Pancreas (tissue), 10 donors: ENCODE measurements around the gene MRPL44. TPM values are rescaled to one million over a fixed set of nuclear protein-coding genes. Genes with fewer than 3 reads are reported as not detected.

ENCODE experiments used
- ATAC-seq, 4 donors: fragments of 200-7000 bp; cut with Tn5 transposase; one replicate each; pipeline versions ENCODE4 v1.8.0 to v1.9.1; 2020; ENCODE audit warnings: mild to moderate bottlenecking in 4 of 4, moderate library complexity in 4 of 4
- DNase-seq, 6 donors: peaks; one replicate each; pipeline ENCODE4 v3.0.0-alpha.2; 2020
- FAIRE-seq: peaks from 2 replicates; lab custom pipeline; 2012; peaks lifted over from hg19 to GRCh38; lab: Jason Lieb, UNC
- H3K27ac ChIP-seq, 4 donors: fragments of 200-600 bp; sonication (generic); 1 replicate in 3 of 4; 2 replicates in 1 of 4; pipeline versions ENCODE4 v1.5.0 to v1.8.0; 2020
- H3K27me3 ChIP-seq, 4 donors: fragments of 200-600 bp; one replicate each; pipeline ENCODE4 v1.8.0; 2021
- H3K36me3 ChIP-seq, 3 donors: fragments of 200-600 bp; sonication (generic) in 1 of 3; one replicate each; pipeline versions ENCODE4 v1.5.0 to v1.8.0; 2020 to 2021
- H3K4me1 ChIP-seq, 3 donors: fragments of 200-600 bp; one replicate each; pipeline ENCODE4 v1.8.0; 2021
- H3K4me3 ChIP-seq, 4 donors: fragments of 200-600 bp; sonication (generic) in 2 of 4; one replicate each; pipeline versions ENCODE4 v1.5.0 to v1.8.0; 2020 to 2021
- H3K9me3 ChIP-seq, 4 donors: fragments of 200-600 bp; one replicate each; pipeline ENCODE4 v1.8.0; 2021
- WGBS, 2 donors: extraction: QIAGEN DNeasy Blood & Tissue Kit; methylation state at CpG; one replicate each; pipeline ENCODE4 v1.1.7; 2013; 5-methylcytosine and 5-hydroxymethylcytosine counted together
- intact Hi-C, 3 donors: fragments of 100-400 bp; cut with DNase I; formaldehyde crosslinking; loops; one replicate each; pipeline versions ENCODE4 v1.11.1 to v1.14.2; 2022
- polyA plus RNA-seq, 2 donors: library from polyadenylated mRNA; stranded (reverse); fragments of 200-250 nt; gene quantifications; one replicate each; pipeline ENCODE4 v1.2.3, GENCODE V29; 2013
- total RNA-seq, 6 donors: library from RNA; stranded (reverse); fragmentation: NEBNext Ultra II Directional in 4 of 6; extraction: Animal tissue kit (Norgen Biotek cat#: 25700) in 4 of 6; gene quantifications; one replicate each; pipeline versions ENCODE4 v1.2.1 to v1.2.4, GENCODE V29; 2021 to 2023
- TF ChIP-seq, protein P1 (sequence below), 4 donors: fragments of 200-600 bp; sonication (generic) in 3 of 4; IDR thresholded peaks; one replicate each; pipeline versions ENCODE4 v1.5.0 to v1.8.0; 2021; ENCODE audit warnings: antibody characterized with exemption in 4 of 4
- donor health status: healthy with polysubstance abuse.
- donor health status: DM: no; HTN: no; CAD: no; lungs with moderate emphysema.
- donor health status: DM: no; HTN: no; CAD: no.
- donor health status: control.
- donor health status: control.
- donor health status: Bipolar disorder and iron deficiency.
- donor health status: DM: yes; HTN: yes; CAD: no.
- donor health status: DM: no; HTN: no; CAD: no.
- donor health status: DM: no; HTN: no; CAD: no.
- donor health status: DM: yes; HTN: yes; CAD: no.

Gene MRPL44
- total and polyA plus RNA-seq, 8 donors = 5.9 to 12.7 (median 9.6) TPM

DNA sequence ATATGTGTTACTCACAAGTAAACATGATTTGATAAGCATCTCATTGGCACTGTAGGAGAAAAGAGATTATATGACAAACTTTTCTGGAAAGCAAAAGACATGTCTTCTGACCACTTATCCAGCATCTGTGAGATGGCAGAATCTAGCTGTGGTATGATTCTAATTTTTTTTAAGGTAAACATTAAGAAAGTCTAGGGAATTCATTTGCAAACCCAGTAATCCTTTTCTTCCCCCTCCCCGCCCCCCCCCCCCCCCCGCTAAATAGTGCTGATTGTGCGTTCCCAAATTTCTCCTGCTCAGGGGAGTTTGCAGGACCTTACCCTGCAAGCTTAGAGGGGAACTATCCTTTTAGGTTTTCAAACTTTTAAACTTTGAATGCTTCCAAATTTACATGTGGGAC is 12.1 kb downstream of the MRPL44 start:
- ATAC-seq (no peak), FAIRE-seq (no peak), DNase-seq (no peak)
- H3K27ac ChIP-seq = no peak overlapping the region
- 23 to 30% methylated on average over 2 to 3 of the region's 3 CpGs for WGBS, 2 donors
- H3K4me3 ChIP-seq = no peak overlapping the region
- peaks cover 0 to 18% (median 0%) of the 10 kb centered on the region in 3 donors for H3K36me3 ChIP-seq
- intact Hi-C loops = no loop called here
- no peaks in the 10 kb centered on the region for H3K27me3 ChIP-seq
- no peaks in the 10 kb centered on the region for H3K9me3 ChIP-seq
- TF ChIP-seq, protein P1, sequence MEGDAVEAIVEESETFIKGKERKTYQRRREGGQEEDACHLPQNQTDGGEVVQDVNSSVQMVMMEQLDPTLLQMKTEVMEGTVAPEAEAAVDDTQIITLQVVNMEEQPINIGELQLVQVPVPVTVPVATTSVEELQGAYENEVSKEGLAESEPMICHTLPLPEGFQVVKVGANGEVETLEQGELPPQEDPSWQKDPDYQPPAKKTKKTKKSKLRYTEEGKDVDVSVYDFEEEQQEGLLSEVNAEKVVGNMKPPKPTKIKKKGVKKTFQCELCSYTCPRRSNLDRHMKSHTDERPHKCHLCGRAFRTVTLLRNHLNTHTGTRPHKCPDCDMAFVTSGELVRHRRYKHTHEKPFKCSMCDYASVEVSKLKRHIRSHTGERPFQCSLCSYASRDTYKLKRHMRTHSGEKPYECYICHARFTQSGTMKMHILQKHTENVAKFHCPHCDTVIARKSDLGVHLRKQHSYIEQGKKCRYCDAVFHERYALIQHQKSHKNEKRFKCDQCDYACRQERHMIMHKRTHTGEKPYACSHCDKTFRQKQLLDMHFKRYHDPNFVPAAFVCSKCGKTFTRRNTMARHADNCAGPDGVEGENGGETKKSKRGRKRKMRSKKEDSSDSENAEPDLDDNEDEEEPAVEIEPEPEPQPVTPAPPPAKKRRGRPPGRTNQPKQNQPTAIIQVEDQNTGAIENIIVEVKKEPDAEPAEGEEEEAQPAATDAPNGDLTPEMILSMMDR (IDR thresholded peaks at IDR 0.05) = no peak
- peaks cover 0 to under 1% (median 0%) of the 10 kb centered on the region in 3 donors for H3K4me1 ChIP-seq

DNA sequence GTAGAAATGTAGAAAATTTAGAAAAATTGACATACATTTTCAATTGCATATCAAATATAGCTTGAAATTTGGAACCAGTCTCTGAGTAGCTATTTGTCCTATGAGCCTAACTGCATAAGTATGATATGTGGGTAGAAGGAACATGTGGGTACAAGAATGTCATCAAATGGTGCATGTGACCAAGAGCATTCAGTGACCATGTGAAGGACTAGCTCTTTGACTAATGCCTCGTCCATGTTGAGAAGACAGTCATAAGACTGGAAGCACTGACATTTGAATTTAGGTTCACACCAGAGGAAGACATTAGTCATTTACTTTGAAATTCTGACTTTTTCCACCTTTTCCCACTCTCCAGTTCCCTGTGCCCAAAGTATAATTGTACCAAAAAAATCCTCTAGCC is 12.6 kb downstream of the MRPL44 start:
- Histone ChIP-seq H3K9me3 (no peaks in the 10 kb centered on the region), H3K27ac (no peak overlapping the region), H3K4me1 (no peaks in the 10 kb centered on the region), H3K4me3 (no peak overlapping the region), H3K36me3 (peaks cover 0 to 15% (median 0%) of the 10 kb centered on the region in 3 donors), H3K27me3 (no peaks in the 10 kb centered on the region)
- WGBS, 2 donors = 74 to 93% methylated on average over 1 of the region's 1 CpG
- intact Hi-C loops = loop anchor here in 1 of 3 donors (5.0 kb wide), 1 partner anchor 312 kb away; no protein-coding TSS in a partner anchor
- TF ChIP-seq, protein P1 (IDR thresholded peaks at IDR 0.05) = no peak
- FAIRE-seq (no peak), ATAC-seq (no peak), DNase-seq (no peak)

DNA sequence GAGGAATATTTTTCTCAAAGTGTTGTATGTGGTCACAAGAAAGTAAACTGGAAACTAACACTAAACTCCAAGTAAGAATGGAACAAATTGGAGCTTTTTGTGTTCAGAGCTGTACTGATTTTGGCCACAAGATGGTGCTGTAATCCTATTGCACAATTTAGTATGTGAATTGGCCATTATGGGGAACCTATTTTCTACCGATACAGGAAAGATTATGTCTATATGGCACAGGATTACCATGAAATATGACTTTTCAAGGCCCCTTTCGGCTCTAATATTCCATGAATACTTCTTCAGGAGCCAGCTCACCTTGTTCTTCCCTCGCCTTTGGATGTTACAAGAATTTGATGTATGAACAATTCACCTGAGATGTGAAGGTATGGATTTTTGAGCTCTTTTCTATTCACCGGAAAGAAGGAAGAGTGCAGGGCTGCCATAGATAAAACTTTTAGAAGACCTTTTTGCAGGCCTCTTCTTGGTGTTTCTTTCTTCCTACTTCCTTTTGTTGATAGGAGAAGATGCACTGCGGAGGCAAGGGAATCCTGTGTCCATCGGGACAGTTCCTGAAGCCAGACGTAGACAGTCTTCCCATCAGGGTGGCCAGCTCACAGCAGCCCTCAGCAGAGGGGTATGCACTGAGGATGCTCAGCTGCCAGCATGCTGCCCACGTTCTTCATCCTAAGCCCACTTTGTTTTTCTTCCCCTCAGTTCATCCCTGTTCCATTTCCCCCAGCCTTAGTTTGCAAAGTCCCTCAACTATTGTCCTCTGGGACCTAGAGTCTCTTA is 13.3 kb downstream of the MRPL44 start:
- no peaks in the 10 kb centered on the region for H3K4me1 ChIP-seq
- no peaks in the 10 kb centered on the region for H3K27me3 ChIP-seq
- intact Hi-C loops = loop anchor here in 1 of 3 donors (5.0 kb wide), 1 partner anchor 312 kb away; no protein-coding TSS in a partner anchor
- 63 to 66% methylated on average over 8 of the region's 8 CpGs for WGBS, 2 donors
- H3K4me3 ChIP-seq = no peak overlapping the region
- DNase-seq (peak in 2 of 6 donors; percentile 13 to 53), FAIRE-seq (peak; percentile 84), ATAC-seq (peak; percentile 50 to 92 (median 83))
- no peaks in the 10 kb centered on the region for H3K9me3 ChIP-seq
- peaks cover 0 to 15% (median 0%) of the 10 kb centered on the region in 3 donors for H3K36me3 ChIP-seq
- TF ChIP-seq, protein P1 (IDR thresholded peaks at IDR 0.05) = peak; percentile 68 to 88 (median 83)
- H3K27ac ChIP-seq = no peak overlapping the region

DNA sequence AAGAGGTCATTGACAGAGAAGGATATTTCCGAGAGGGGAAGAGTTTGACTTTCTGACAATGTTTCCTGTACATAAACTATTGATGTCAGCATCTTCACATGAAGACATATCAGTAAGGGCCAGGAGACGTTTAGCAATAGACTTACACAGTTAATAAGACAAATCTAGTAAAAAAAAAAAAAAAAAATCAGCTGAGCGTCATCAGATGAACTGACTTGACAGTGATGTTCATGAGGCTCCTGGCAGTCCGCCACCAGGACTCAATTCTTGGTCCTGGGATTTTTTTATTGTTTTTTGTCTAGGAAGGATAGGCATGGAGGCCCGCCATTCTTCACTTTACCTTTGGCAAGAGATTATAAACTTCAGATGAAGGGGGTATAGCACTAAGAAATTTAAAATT is 14.5 kb downstream of the MRPL44 start:
- 85 to 88% methylated on average over 5 of the region's 5 CpGs for WGBS, 2 donors
- Histone ChIP-seq H3K36me3 (peaks cover 0 to 10% (median 0%) of the 10 kb centered on the region in 3 donors), H3K27me3 (no peaks in the 10 kb centered on the region), H3K4me1 (no peaks in the 10 kb centered on the region), H3K9me3 (no peaks in the 10 kb centered on the region), H3K27ac (no peak overlapping the region), H3K4me3 (no peak overlapping the region)
- no peak for ATAC-seq
- FAIRE-seq = no peak
- TF ChIP-seq, protein P1 (IDR thresholded peaks at IDR 0.05) = no peak
- intact Hi-C loops = loop anchor here in 1 of 3 donors (5.0 kb wide), 1 partner anchor 311 kb away; no protein-coding TSS in a partner anchor
- DNase-seq = no peak
